Mesodermal cell (in vitro differentiated cells): ENCODE measurements around the gene C9orf72.

ENCODE experiments used
- H3K27ac ChIP-seq: 2 replicates; pipeline ENCODE4 v1.7.0; 2013; ENCODE audit warnings: mild to moderate bottlenecking, low read depth, low read length, moderate library complexity; ENCODE audit not compliant: severe bottlenecking
- H3K36me3 ChIP-seq: 2 replicates; pipeline ENCODE4 v1.7.1; 2013; ENCODE audit warnings: mild to moderate bottlenecking, low read length, moderate library complexity; ENCODE audit not compliant: control insufficient read depth, insufficient read depth
- H3K4me1 ChIP-seq: one replicate; pipeline ENCODE4 v1.7.1; 2013; ENCODE audit warnings: mild to moderate bottlenecking, low read length; ENCODE audit not compliant: insufficient read depth, control insufficient read depth, poor library complexity, severe bottlenecking
- H3K4me3 ChIP-seq: 2 replicates; pipeline ENCODE4 v1.7.0; 2013; ENCODE audit warnings: low read length, control low read depth, mild to moderate bottlenecking; ENCODE audit not compliant: insufficient read depth, poor library complexity, severe bottlenecking; ENCODE audit errors: extremely low read depth
- H3K9me3 ChIP-seq: 2 replicates; pipeline ENCODE4 v1.7.1; 2013; ENCODE audit warnings: mild to moderate bottlenecking, low read length, moderate library complexity; ENCODE audit not compliant: control insufficient read depth
- WGBS, 2 experiments: methylation state at CpG; one replicate each; pipeline ENCODE4 v1.1.5; 2013; ENCODE audit warnings: missing lambda C conversion rate in 2 of 2; ENCODE audit not compliant: insufficient coverage in 2 of 2; 5-methylcytosine and 5-hydroxymethylcytosine counted together

C9orf72 gene

DNA sequence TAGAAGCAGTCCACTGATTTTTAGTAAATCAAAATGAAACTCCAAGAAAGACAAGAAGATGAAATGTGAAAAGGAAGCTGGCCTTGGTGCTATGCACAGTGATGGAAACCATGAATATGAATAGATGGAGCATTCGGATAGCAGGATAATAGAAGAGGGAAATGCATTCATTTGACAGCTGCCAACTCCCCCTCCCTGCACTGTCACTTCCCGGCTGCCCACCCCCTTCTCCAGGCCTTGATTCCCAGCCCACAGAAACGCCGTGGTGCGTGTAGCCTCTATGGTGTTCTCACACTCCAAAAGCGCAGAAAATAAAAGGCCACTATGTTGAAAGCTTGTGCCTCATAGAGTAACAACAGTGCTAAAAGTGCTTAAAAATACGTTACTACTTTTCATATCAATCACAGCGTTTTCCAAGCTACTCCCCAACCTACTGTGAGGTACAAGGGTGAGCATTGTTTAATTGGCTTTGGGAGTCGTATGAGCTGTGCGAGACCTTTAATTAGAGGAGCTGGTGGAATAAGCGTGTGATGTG is 75.3 kb downstream of the C9orf72 start:
- Histone ChIP-seq H3K4me3 (no peak overlapping the region), H3K27ac (peak overlapping the region; percentile 19), H3K9me3 (no peaks in the 10 kb centered on the region), H3K4me1 (peaks cover 31% of the 10 kb centered on the region), H3K36me3 (no peaks in the 10 kb centered on the region)
- WGBS, 2 experiments, result 47 to 57% methylated on average over 7 of the region's 11 CpGs
